Retinal pigment epithelial cell (primary cell): ENCODE measurements around the gene ME3.

ENCODE experiments used
- DNase-seq: peaks from one replicate; pipeline ENCODE4 v3.0.0-alpha.2; 2010; ENCODE audit warnings: low read depth
- H3K4me3 ChIP-seq: 2 replicates; pipeline ENCODE4 v1.5.1; 2011; ENCODE audit warnings: mild to moderate bottlenecking, low read length, control low read depth, moderate library complexity
- TF ChIP-seq, protein P1 (sequence below): conservative IDR thresholded peaks from 2 replicates; pipeline ENCODE4 v1.5.1; 2011; ENCODE audit warnings: low read depth, low read length, control low read depth, inconsistent platforms

ME3 gene

DNA sequence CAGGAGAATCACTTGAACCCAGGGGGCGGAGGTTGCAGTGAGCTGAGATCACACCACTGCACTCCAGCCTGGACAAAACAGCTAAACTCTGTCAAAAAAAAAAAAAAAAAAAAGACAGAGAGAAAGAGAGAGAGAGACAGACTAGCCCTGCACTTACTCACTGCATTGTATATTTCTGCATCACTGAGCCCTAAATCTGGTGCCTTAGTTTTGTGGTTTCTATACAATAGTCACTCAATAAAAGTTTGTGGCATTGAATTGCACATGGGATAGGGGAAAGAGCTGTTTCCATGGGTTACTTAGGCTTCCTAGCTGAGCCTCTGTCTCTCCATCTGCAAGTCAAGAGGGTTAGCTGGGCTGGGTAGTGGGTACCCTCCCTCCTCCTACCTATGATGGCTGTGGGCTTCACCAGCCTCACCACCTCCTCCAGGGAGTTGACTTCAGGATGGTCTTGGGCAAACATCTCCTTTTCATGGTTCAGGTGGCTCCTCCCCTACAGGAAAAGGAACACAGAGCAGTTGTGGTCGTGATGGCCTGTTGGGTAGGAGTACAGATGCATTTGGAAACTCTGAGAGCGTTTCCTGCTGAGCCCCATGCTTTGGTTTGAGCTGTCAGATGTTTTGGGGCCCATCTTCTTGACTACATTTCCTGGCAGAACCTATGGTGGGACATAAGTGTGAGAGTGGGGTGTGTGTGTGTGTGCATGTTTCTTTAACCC is 224.5 kb downstream of the ME3 start:
- TF ChIP-seq, protein P1, sequence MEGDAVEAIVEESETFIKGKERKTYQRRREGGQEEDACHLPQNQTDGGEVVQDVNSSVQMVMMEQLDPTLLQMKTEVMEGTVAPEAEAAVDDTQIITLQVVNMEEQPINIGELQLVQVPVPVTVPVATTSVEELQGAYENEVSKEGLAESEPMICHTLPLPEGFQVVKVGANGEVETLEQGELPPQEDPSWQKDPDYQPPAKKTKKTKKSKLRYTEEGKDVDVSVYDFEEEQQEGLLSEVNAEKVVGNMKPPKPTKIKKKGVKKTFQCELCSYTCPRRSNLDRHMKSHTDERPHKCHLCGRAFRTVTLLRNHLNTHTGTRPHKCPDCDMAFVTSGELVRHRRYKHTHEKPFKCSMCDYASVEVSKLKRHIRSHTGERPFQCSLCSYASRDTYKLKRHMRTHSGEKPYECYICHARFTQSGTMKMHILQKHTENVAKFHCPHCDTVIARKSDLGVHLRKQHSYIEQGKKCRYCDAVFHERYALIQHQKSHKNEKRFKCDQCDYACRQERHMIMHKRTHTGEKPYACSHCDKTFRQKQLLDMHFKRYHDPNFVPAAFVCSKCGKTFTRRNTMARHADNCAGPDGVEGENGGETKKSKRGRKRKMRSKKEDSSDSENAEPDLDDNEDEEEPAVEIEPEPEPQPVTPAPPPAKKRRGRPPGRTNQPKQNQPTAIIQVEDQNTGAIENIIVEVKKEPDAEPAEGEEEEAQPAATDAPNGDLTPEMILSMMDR: no peak
- DNase-seq: no peak
- no peak overlapping the region for H3K4me3 ChIP-seq

DNA sequence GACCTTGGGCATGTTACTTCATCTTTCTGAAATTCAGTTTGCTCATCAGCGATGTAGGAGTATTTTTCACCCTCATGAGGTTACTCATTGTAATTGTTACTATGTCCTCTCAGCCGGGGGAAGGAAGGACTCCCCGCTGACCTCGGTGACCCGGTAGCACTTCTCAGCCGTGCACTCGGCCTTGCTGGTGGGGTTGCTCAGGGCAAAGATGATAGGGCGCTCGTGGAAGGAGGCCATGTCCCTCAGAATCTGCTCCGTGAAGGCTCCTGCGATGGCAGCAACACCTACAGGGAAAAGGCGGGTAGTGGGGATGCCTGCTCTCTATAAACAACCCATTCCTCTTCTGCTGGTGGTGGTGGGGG is 225.5 kb downstream of the ME3 start:
- TF ChIP-seq, protein P1: no peak
- H3K4me3 ChIP-seq: no peak overlapping the region
- DNase-seq: no peak

DNA sequence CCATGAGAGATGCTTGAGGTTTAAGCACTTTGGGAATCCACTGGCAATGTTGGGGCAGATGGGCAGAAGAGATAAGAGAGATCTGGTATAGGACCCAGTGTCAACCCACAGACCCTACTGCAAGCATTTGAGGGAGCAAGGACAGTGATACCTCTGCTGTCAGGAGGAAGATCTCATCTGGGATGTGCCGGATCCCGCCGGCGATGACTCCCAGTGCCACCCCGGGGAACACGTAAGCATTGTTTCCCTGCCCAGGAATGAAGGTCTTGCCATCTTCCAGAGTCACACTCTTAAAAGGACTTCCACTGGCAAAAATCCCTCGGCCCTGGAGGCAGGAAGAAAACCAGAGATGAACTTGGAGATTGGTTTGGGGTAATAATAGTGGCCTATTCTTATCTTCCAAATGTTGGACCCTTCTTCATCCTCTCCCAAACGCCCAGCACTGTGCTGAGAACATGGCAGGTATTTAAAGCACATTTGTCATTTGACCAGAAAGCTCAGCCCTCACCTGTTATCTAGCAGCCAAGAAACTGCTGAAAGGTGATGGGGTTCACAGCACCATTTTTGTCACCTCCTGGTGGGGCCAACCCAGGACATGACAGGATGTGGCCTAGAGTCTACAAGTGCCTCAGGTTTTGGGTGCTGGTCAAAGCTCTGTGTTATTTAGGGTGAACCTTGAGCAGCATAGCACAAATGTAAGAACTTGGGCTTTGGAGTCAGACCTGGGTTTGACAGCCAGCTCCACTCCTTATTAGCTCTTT is 226.1 kb downstream of the ME3 start:
- H3K4me3 ChIP-seq: no peak overlapping the region
- no peak for DNase-seq
- TF ChIP-seq, protein P1: no peak

DNA sequence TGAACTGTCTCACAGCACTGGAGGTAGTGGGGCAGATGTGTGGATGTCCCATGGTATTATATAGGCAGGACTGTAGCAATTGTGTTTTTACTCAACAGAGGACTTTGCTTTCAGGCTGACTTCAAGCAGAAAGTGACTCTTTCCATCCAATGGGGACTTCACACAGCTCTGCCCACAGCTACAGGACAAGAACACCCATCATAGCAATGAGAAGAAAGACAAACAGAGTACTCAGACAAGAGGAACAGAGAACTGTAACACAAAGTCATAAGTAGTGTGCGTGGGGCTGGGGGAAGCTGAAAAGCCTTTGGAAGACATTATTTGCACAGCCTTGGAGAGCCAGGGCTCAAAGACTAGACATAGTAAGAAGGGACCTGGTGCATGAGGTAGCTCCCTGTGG is 227.4 kb downstream of the ME3 start:
- no peak overlapping the region for H3K4me3 ChIP-seq
- no peak for DNase-seq
- TF ChIP-seq, protein P1: no peak

DNA sequence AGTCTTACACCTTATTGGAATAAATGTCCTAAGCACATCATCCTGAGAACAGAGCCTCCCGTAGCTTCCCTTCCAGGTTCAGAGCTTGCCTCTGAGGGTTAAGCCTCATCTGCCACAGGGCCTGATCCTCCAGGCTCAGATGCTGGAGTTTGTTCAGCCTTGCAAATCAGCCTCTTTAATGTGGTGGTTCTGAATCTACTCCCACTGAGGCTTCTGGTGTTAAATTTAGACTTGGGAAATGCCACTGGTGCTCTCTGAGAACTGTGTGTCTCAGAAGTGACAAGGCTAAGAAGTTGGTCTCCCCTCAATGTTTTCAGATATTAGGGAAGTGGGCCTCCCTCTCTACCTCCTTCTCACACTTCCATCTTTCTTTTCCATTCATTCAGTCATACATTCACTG is 229.0 kb downstream of the ME3 start:
- H3K4me3 ChIP-seq: no peak overlapping the region
- TF ChIP-seq, protein P1: no peak
- DNase-seq: no peak

DNA sequence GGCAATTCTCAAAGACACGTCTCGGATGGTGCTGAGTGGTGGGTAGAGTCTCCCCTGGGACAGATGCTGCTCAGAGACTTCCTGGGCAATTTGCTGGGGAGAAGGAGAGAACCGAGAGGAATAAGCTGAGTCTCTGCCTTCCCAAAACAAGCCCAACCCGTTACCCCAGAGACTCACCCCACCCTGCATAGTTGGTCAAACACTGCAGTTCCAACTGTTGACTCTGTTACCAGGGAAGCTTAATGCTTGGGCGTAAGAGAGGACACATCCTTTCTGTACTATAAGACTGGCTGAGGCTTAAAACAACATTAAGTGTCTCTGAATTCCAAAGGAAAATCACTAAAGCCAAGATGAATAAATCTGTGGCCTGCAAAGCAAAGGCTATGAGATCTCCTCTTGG is 229.6 kb downstream of the ME3 start:
- DNase-seq: no peak
- H3K4me3 ChIP-seq: no peak overlapping the region
- TF ChIP-seq, protein P1: no peak

DNA sequence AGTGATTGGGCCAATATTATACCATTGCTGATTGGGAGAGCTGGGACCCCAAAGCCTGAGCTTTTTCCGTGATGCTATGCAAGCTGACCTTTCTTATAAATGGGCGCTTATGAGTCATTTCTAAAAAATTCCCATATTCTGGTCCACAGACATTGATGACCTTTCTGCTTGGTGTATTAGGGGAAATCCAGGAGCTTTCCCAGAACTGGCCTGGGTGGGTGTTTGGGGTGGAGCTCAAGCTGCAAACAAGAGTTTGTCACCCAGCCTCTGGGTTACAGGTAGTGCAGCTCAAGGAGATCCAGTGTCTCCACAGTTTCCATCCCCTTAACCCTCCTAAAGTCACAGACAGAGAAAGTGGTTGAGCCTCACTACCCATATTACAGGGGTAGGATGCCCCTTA is 230.0 kb downstream of the ME3 start:
- TF ChIP-seq, protein P1: no peak
- H3K4me3 ChIP-seq: no peak overlapping the region
- DNase-seq: no peak
